Testis (tissue), 2 donors: ENCODE results near the gene KLHL2.

Source experiments
- POLR2A ChIP-seq: fragments of 450-650 bp; IDR thresholded peaks from one replicate; pipeline ENCODE4 v1.6.1; 2017; ENCODE audit warnings: antibody characterized with exemption, mild to moderate bottlenecking, moderate library complexity
- TF ChIP-seq, protein P1 (sequence below), 3 experiments: fragments of 450-650 bp in 2 of 3; fragments of 200-600 bp in 1 of 3; sonication (generic) in 1 of 3; IDR thresholded peaks; one replicate each; pipeline ENCODE4 v1.5.1; 2016 to 2019; ENCODE audit warnings: antibody characterized with exemption in 3 of 3, mild to moderate bottlenecking in 2 of 3, moderate library complexity in 1 of 3

DNA sequence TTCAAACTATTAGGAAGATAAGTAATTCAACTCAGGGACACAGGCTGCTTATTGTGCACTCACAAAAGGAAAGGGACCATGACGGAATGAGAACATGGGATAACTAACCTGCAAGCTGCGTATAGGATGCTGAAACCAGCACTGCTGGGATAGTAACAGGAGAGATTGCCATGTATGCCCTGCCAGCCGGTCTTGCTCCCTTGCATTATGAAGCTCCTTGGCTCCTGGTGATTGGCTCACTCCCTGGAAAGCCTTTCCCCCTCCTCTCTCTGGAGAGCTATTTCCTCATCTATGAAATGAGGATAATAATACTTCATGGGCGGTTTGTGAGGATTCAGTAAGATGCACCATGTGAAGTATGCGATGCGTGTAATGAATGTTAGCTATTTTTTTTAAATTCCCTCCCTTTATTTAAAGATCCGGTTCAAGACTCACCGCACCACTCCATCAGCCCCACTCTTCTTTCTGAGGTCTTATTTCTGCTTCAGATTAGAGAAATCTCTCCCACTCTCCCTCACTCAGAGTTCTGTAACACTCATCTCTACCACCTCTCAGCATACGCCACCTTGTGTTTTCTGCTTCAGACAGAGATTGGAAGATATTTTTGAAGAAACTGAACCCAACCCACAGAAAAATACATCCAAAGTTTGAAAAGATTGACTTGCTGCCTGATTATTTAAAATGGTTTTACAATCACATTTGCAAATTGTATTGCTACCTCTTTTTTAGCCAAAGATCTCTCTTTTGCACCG is 138.5 kb downstream of the KLHL2 start:
- TF ChIP-seq, protein P1, sequence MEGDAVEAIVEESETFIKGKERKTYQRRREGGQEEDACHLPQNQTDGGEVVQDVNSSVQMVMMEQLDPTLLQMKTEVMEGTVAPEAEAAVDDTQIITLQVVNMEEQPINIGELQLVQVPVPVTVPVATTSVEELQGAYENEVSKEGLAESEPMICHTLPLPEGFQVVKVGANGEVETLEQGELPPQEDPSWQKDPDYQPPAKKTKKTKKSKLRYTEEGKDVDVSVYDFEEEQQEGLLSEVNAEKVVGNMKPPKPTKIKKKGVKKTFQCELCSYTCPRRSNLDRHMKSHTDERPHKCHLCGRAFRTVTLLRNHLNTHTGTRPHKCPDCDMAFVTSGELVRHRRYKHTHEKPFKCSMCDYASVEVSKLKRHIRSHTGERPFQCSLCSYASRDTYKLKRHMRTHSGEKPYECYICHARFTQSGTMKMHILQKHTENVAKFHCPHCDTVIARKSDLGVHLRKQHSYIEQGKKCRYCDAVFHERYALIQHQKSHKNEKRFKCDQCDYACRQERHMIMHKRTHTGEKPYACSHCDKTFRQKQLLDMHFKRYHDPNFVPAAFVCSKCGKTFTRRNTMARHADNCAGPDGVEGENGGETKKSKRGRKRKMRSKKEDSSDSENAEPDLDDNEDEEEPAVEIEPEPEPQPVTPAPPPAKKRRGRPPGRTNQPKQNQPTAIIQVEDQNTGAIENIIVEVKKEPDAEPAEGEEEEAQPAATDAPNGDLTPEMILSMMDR (IDR thresholded peaks at IDR 0.05): no peak
- no peak for TF ChIP-seq POLR2A
